ENCODE results near the gene KHDRBS2. TPM values are rescaled to one million over a fixed set of nuclear protein-coding genes. Genes with fewer than 3 reads are reported as not detected.

Gene KHDRBS2
- total and polyA plus RNA-seq, 2 donors (not counting 1 experiment from before 2014, with no cell fraction given) = 8.9 to 9.4 TPM

GRCh38 chr6:61745994-61746393, 540.0 kb downstream of the KHDRBS2 start:
- no peaks in the 10 kb centered on the region for H3K9me3 ChIP-seq (ENCODE audit: control extremely low read depth in 1 of 3, control insufficient read depth in 2 of 3, insufficient read depth in 1 of 3, low read length in 2 of 3)
- no peak overlapping the region for H3K4me2 ChIP-seq (replicated peaks; ENCODE audit: low read depth, low read length, poor library complexity, severe bottlenecking)
- H2AFZ ChIP-seq (ENCODE audit: insufficient read depth, low read depth, low read length, poor library complexity, severe bottlenecking) = no peak overlapping the region
- WGBS (ENCODE audit: insufficient coverage) = 63% methylated on average over 3 of the region's 5 CpGs
- no peak overlapping the region for H3K9ac ChIP-seq (ENCODE audit: low read length)
- H3K4me3 Mint-ChIP-seq = no peak overlapping the region
- H3K4me1 Mint-ChIP-seq = peaks cover 3% of the 10 kb centered on the region
- POLR2A ChIA-PET = no interaction called here
- H3K36me3 ChIP-seq (replicated peaks in 1 of 2; ENCODE audit: control extremely low read depth in 1 of 2, control insufficient read depth in 1 of 2, extremely low read depth in 1 of 2, insufficient read depth in 2 of 2, low read length in 1 of 2) = no peaks in the 10 kb centered on the region
- H4K20me1 ChIP-seq (ENCODE audit: control insufficient read depth, insufficient read depth, low read length, poor library complexity, severe bottlenecking) = no peaks in the 10 kb centered on the region
- no peak for TF ChIP-seq EZH2 (IDR thresholded peaks at IDR 0.05; ENCODE audit: borderline replicate concordance, insufficient read depth, low read depth, low read length, poor library complexity, severe bottlenecking)
- no peak for TF ChIP-seq CTCF (IDR thresholded peaks at IDR 0.05)
- peaks cover 2% of the 10 kb centered on the region for H3K9me3 Mint-ChIP-seq (ENCODE audit: insufficient read depth)
- CTCF ChIA-PET = no interaction called here
- no peak overlapping the region for H3K4me3 ChIP-seq (ENCODE audit: control extremely low read depth in 1 of 5, extremely low read depth in 1 of 5, insufficient read depth in 1 of 5, low read depth in 2 of 5, low read length in 4 of 5)
- H3K79me2 ChIP-seq (ENCODE audit: control insufficient read depth, insufficient read depth, low read length) = no peaks in the 10 kb centered on the region
- no peak for ATAC-seq (ENCODE audit: low read depth)
- H3K27ac Mint-ChIP-seq = no peak overlapping the region
- no peaks in the 10 kb centered on the region for H3K27me3 Mint-ChIP-seq
- H3K4me1 ChIP-seq (ENCODE audit: control insufficient read depth in 2 of 2, insufficient read depth in 2 of 2, low read length in 2 of 2) = no peaks in the 10 kb centered on the region
- H3K27me3 ChIP-seq (replicated peaks in 1 of 4; ENCODE audit: control extremely low read depth in 1 of 4, control insufficient read depth in 3 of 4, insufficient read depth in 4 of 4, low read length in 3 of 4) = no peaks in the 10 kb centered on the region
- DNase-seq = no peak
- H3K27ac ChIP-seq (ENCODE audit: low read length in 2 of 2) = no peak overlapping the region
- intact Hi-C loops (cut with micrococcal nuclease) = no loop called here

GRCh38 chr6:61711849-61712248, 574.2 kb downstream of the KHDRBS2 start:
- no peak for DNase-seq
- Mint-ChIP-seq H3K27me3 (no peaks in the 10 kb centered on the region), H3K4me1 (no peaks in the 10 kb centered on the region), H3K4me3 (no peak overlapping the region), H3K9me3 (ENCODE audit: insufficient read depth) (peaks cover 8% of the 10 kb centered on the region), H3K27ac (no peak overlapping the region)
- POLR2A ChIA-PET = no interaction called here
- no peak for ATAC-seq (ENCODE audit: low read depth)
- no peak overlapping the region for H3K27ac ChIP-seq (ENCODE audit: low read length in 2 of 2)
- WGBS (ENCODE audit: insufficient coverage) = 70% methylated on average over 2 of the region's 3 CpGs
- no peaks in the 10 kb centered on the region for H3K36me3 ChIP-seq (replicated peaks in 1 of 2; ENCODE audit: control extremely low read depth in 1 of 2, control insufficient read depth in 1 of 2, extremely low read depth in 1 of 2, insufficient read depth in 2 of 2, low read length in 1 of 2)
- CTCF ChIA-PET = no interaction called here
- TF ChIP-seq EZH2 (IDR thresholded peaks at IDR 0.05; ENCODE audit: borderline replicate concordance, insufficient read depth, low read depth, low read length, poor library complexity, severe bottlenecking) = no peak
- no peak for TF ChIP-seq CTCF (IDR thresholded peaks at IDR 0.05)
- H3K9me3 ChIP-seq (ENCODE audit: control extremely low read depth in 1 of 3, control insufficient read depth in 2 of 3, insufficient read depth in 1 of 3, low read length in 2 of 3) = no peaks in the 10 kb centered on the region
- H3K4me1 ChIP-seq (ENCODE audit: control insufficient read depth in 2 of 2, insufficient read depth in 2 of 2, low read length in 2 of 2) = no peaks in the 10 kb centered on the region
- H3K4me3 ChIP-seq (ENCODE audit: control extremely low read depth in 1 of 5, extremely low read depth in 1 of 5, insufficient read depth in 1 of 5, low read depth in 2 of 5, low read length in 4 of 5) = no peak overlapping the region
- no peak overlapping the region for H2AFZ ChIP-seq (ENCODE audit: insufficient read depth, low read depth, low read length, poor library complexity, severe bottlenecking)
- H3K79me2 ChIP-seq (ENCODE audit: control insufficient read depth, insufficient read depth, low read length) = no peaks in the 10 kb centered on the region
- H3K27me3 ChIP-seq (replicated peaks in 1 of 4; ENCODE audit: control extremely low read depth in 1 of 4, control insufficient read depth in 3 of 4, insufficient read depth in 4 of 4, low read length in 3 of 4) = no peaks in the 10 kb centered on the region
- H3K4me2 ChIP-seq (replicated peaks; ENCODE audit: low read depth, low read length, poor library complexity, severe bottlenecking) = no peak overlapping the region
- no peaks in the 10 kb centered on the region for H4K20me1 ChIP-seq (ENCODE audit: control insufficient read depth, insufficient read depth, low read length, poor library complexity, severe bottlenecking)
- intact Hi-C loops (cut with micrococcal nuclease) = no loop called here
- no peak overlapping the region for H3K9ac ChIP-seq (ENCODE audit: low read length)
